Measurements from ENCODE around the gene RNF213. TPM values are rescaled to one million over a fixed set of nuclear protein-coding genes. Genes with fewer than 3 reads are reported as not detected.

RNF213 gene
- total and polyA plus RNA-seq, 7 donors: 7.8 to 138 (median 50.4) TPM

DNA sequence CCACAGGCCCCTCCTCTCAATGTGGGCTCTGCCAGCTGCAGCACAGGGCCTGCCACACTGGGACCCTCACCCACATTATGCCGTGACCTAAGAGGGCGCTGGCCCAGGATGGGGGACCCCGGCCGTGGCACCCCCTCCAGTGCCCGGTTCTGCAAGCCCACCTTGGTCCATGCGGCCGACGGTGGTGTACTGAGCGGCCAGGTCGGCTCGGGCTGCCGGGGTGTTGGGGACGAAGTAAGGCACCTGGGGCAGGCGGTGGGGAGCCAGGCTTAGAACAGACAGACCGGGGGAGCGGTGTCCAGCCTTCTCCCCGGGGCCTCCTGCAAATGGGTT is 47.0 kb upstream of the RNF213 start:
- H3K27me3 ChIP-seq: no peaks in the 10 kb centered on the region
- intact Hi-C loops (cut with DNase I): no loop called here
- H3K4me1 ChIP-seq: peaks cover 0 to 3% (median 0%) of the 10 kb centered on the region in 4 donors
- no peak for DNase-seq
- H3K4me3 ChIP-seq: no peak overlapping the region
- H3K36me3 ChIP-seq: peaks cover 4 to 86% (median 27%) of the 10 kb centered on the region in 4 donors
- no peak overlapping the region for H3K27ac ChIP-seq
- 97% methylated on average over 17 of the region's 17 CpGs for WGBS, 2 donors
- no peaks in the 10 kb centered on the region for H3K9me3 ChIP-seq
- TF ChIP-seq, protein P1, sequence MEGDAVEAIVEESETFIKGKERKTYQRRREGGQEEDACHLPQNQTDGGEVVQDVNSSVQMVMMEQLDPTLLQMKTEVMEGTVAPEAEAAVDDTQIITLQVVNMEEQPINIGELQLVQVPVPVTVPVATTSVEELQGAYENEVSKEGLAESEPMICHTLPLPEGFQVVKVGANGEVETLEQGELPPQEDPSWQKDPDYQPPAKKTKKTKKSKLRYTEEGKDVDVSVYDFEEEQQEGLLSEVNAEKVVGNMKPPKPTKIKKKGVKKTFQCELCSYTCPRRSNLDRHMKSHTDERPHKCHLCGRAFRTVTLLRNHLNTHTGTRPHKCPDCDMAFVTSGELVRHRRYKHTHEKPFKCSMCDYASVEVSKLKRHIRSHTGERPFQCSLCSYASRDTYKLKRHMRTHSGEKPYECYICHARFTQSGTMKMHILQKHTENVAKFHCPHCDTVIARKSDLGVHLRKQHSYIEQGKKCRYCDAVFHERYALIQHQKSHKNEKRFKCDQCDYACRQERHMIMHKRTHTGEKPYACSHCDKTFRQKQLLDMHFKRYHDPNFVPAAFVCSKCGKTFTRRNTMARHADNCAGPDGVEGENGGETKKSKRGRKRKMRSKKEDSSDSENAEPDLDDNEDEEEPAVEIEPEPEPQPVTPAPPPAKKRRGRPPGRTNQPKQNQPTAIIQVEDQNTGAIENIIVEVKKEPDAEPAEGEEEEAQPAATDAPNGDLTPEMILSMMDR (IDR thresholded peaks at IDR 0.05): no peak
- no peak for TF ChIP-seq POLR2A (IDR thresholded peaks at IDR 0.05)
- no peak for TF ChIP-seq EP300 (IDR thresholded peaks at IDR 0.05)
- TF ChIP-seq POLR2AphosphoS5 (IDR thresholded peaks at IDR 0.05): no peak

DNA sequence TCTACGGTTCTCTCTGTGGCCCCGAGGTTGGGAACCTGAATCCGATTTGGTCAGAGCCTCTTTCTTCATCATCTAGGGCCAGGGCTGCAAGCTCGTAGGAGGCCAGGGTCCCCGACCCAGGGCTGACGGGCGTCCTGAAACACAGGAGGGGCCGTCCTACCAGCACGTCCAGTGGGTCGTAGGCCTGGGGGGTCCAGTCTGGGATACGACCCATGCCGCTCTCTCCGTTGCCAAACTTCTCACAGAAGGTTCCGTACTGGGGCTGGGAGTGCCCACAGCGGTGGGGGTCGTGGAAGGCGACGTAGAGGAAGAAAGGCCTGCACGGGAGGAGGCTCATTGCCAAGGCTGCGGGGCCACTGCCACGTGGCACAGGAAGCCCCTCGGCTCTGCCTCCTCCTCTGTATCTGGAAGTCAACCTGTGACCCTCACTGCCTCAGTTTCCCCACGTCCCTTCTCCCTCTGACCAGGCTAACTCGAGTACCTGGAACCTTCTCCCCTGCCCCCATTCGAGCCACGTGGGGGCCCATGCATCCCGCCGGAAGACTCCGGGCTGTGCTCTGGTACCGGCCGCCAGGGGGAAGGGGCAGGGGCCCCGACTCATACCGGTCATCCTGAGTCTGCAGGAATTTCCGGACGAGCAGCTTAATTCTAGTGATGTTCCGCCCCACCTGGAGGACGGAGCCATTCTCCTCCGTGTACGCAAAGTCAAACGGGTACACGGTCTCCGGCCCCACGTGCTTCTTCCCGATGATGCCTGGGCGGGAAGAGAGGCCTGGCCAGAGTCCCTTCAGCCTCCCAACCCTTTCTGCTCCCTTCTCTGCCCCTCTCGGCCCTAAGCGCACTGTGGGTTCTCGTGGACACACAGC is 46.4 kb upstream of the RNF213 start:
- peaks cover 0 to 6% (median 2%) of the 10 kb centered on the region in 4 donors for H3K4me1 ChIP-seq
- no peaks in the 10 kb centered on the region for H3K27me3 ChIP-seq
- TF ChIP-seq, protein P1 (IDR thresholded peaks at IDR 0.05): no peak
- no peak for TF ChIP-seq POLR2A (IDR thresholded peaks at IDR 0.05)
- TF ChIP-seq EP300 (IDR thresholded peaks at IDR 0.05): no peak
- no peak for TF ChIP-seq POLR2AphosphoS5 (IDR thresholded peaks at IDR 0.05)
- no peak overlapping the region for H3K27ac ChIP-seq
- peaks cover 4 to 80% (median 27%) of the 10 kb centered on the region in 4 donors for H3K36me3 ChIP-seq
- whole genome bisulfite sequencing, 2 donors: 95% methylated on average over 48 of the region's 48 CpGs
- H3K4me3 ChIP-seq: no peak overlapping the region
- DNase-seq: no peak
- intact Hi-C loops (cut with DNase I): no loop called here
- no peaks in the 10 kb centered on the region for H3K9me3 ChIP-seq

DNA sequence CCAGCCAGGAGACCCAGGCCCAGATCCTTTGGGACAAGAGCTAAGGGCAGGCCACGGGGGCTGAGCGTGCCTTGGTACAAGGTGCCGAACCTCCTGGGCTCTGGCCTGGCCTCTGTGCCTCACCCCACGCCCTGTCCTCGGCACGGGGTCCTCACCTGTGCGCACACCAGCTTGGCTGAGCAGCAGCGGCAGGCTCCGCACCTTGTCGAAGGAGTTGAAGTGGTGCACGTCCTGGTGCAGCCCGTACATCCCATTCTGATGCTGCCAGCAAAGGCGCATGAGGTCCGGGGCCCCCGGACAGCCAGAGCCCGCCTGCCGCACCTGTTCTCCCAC is 45.8 kb upstream of the RNF213 start:
- no peak for DNase-seq
- 95% methylated on average over 17 of the region's 17 CpGs for WGBS, 2 donors
- TF ChIP-seq EP300 (IDR thresholded peaks at IDR 0.05): no peak
- no peak for TF ChIP-seq POLR2AphosphoS5 (IDR thresholded peaks at IDR 0.05)
- TF ChIP-seq POLR2A (IDR thresholded peaks at IDR 0.05): no peak
- TF ChIP-seq, protein P1 (IDR thresholded peaks at IDR 0.05): no peak
- Histone ChIP-seq H3K4me1 (peaks cover 0 to 11% (median 8%) of the 10 kb centered on the region in 4 donors), H3K9me3 (no peaks in the 10 kb centered on the region), H3K36me3 (peaks cover 4 to 74% (median 25%) of the 10 kb centered on the region in 4 donors), H3K27ac (no peak overlapping the region), H3K27me3 (no peaks in the 10 kb centered on the region), H3K4me3 (no peak overlapping the region)
- intact Hi-C loops (cut with DNase I): no loop called here

DNA sequence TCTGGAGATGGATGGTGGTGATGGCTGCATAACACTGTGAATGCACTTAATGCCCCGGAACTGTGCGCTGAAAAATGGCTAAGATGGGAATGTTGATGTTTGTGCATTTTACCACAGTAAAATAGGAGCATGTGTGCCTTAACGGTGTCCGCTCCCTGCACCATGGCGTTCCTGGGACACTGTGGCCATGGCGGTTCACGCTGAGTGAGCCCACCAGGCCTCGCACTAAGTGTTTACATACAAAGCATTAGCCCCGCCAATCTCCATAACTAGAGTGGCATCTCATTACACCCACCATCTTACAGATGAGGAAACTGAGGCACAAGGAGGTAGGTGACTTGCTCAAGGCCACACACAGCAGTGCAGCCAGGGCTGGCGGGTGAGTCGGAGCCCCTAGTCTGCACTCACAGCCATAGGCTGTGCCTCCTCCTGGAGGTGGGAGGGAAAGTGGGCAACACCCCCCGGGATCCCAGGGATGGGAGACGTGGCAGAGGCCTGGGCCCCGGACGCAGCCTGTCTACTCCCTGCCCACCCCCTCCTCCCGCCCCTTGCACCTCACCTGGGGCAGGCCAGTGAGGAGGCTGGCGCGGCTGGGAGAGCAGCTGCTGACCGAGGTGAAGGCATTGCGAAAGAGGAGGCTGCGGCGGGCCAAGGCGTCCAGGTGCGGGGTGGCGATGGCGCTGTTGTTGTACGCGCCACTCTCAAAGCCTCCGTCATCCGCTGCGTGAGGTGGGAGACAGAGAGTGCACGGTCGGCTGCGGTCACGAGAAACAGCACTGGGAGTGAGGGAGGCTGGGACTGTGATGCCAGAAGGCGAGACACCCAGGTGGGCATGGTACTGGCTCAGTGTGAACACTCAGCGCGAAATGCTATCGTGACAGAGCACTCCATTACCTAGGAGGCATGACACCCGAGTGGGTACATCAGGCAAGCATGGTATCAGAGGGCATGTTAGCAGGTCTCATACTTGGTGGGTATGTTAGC is 43.9 kb upstream of the RNF213 start:
- DNase-seq: no peak
- intact Hi-C loops (cut with DNase I): no loop called here
- Histone ChIP-seq H3K27ac (no peak overlapping the region), H3K9me3 (no peaks in the 10 kb centered on the region), H3K4me3 (no peak overlapping the region), H3K27me3 (no peaks in the 10 kb centered on the region), H3K36me3 (peaks cover 0 to 55% (median 13%) of the 10 kb centered on the region in 4 donors), H3K4me1 (peaks cover 0 to 23% (median 18%) of the 10 kb centered on the region in 4 donors)
- 98% methylated on average over 40 of the region's 40 CpGs for WGBS, 2 donors
- TF ChIP-seq, protein P1 (IDR thresholded peaks at IDR 0.05): no peak
- no peak for TF ChIP-seq POLR2A (IDR thresholded peaks at IDR 0.05)
- TF ChIP-seq EP300 (IDR thresholded peaks at IDR 0.05): no peak
- no peak for TF ChIP-seq POLR2AphosphoS5 (IDR thresholded peaks at IDR 0.05)
